Stimulated activated CD4-positive, alpha-beta T cell treated with anti-CD3 and anti-CD28 coated beads, Interleukin-2, amount 100 ng/mL, for 4 hours (primary cell): ENCODE measurements around the gene PRSS12.
"Not testable (repeated sequence)": the region's sequence is repeated elsewhere in the genome, so short reads cannot be mapped to it uniquely, and the experiment has no call there.

Experiments
- DNase-seq: peaks from one replicate; pipeline ENCODE4 v3.0.0-alpha.2; 2020; ENCODE audit warnings: low read depth

Gene PRSS12

GRCh38 chr4:118276580-118276979, 76.2 kb downstream of the PRSS12 start:
- no peak for DNase-seq

DNA sequence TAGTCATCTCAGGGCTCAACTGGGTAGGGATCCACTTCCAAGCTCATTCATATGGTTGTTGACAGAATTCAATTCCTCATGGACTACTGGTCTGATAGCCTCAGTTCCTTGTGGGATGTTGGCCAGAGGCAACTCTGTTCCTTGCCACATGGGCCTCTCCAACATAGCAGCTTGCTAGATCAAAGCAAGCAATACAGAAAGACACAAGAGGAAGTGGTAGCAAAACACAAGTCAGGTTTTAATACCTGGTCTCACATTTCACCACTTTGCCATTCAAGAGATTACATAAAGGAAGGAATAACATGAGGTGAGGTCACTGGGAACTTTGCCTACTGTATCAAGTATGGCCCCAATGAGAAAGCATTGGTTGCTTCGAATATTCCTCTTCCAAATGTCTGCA, 79.2 kb downstream of the PRSS12 start:
- DNase-seq, result no peak

DNA sequence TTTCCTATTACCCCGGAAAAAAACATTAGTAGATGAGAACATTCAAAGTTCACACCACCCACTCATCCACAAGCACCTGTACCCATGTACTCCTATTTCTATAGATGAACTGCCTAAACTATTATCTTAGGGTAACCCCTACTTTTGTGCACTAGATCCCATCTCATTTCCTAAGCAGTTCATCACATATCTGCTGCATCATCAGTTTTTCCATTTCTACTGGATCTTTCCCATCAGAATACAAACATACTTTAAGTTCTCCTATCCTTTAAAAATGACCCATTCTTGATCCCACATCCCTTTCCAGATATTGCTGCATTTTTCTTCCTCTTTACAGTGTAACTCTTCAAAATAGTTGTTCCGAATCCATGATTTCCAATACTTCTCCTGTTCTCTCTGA, 81.0 kb downstream of the PRSS12 start:
- no peak for DNase-seq

DNA sequence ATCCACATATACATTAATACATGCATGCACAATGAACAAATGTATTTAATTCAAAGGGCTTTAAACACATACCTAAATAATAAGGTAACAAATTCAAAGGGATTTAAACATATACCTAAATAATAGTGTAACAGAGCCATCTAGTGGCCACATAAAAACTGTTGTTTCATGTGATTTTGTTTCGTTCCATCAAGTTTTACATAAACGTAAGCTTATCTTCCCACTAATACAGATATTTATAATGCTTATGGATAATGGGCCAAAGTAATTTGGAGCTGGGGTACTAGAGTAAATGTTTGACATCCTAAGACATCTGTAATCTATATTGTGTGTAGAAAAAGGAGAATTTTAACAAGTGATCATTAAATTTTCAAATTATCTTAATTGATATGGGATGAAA, 82.3 kb downstream of the PRSS12 start:
- DNase-seq, result no peak

- DNase-seq, result no peak
Measured at GRCh38 chr4:118268780-118269179, 84.0 kb downstream of the PRSS12 start.

- DNase-seq, result not testable (repeated sequence)
Measured at GRCh38 chr4:118266145-118266496, 86.7 kb downstream of the PRSS12 start.

GRCh38 chr4:118265312-118266144, 87.3 kb downstream of the PRSS12 start:
- DNase-seq, result no peak

DNA sequence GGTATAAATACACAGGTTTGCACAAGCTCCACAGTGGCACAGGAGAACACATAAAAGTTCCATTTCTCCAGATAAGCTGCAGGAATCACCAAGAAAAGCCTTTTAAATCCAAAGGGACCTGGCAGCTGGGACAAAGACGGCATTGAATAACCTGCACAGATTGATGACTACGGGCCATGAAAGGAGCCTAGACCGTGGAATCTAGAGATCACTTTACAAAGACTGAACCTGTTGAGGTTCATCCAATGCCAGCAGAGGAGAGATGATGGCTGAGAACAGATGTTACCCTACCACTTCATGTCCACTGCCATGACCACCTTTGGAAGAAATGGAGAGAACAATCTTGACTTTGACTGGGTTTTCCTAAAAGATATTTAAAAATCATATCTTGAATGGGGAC, 88.7 kb downstream of the PRSS12 start:
- DNase-seq, result no peak

GRCh38 chr4:118260309-118260708, 92.5 kb downstream of the PRSS12 start:
- no peak for DNase-seq

DNA sequence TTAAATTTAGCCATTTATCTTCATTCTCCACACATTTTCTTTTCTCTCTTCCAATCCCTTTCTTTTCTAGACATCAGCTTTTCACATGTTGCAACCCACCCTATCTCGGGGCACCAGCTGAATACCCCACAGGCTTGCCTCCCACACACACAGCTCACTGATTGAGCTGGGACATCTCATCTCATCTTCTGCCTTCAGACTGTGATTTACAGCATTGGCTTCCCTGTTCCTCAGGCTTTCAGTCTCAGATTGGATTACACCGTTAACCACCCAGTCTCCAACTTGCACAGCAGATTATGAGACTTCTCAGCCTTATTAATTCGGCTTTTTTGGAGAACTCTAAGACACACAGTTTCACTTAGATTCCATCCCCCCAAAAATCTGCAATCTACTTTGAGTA, 93.7 kb downstream of the PRSS12 start:
- DNase-seq, result no peak

DNA sequence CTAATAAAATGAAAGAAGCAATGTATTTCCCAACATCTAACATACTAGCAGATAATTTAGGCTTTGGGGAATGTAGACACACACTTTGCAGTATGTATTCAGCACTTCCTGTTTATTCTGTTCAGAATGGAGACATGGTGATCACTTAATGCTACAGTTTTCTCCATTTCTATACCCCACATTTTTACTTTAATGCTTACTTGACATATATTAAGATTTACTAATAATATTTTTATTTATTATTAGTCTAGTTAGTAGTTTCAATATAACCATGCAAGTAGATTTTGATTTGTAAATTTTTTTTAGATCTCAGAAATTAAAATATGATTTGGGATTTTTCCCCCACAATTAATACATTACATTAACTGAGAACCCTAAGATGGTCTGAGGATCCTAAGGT, 98.4 kb downstream of the PRSS12 start:
- DNase-seq, result no peak

DNA sequence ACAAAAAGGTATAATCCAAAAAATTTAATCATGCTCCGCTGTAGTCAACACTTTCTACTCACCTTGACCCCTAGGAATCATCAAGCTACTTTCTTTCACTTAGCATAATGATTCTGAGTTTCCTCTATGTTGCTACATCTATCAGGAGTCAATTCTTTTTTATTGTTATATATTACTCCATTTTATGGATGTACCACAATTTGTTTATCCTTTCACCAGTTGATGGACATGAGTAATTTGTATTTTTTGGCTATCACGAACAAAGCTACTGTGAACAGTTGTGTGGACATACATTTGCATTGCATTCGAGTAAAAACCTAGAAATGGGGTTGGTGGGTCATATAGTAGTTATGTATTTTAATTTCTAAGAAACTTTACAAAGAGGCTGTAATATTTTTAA, 102.9 kb downstream of the PRSS12 start:
- DNase-seq, result no peak

DNA sequence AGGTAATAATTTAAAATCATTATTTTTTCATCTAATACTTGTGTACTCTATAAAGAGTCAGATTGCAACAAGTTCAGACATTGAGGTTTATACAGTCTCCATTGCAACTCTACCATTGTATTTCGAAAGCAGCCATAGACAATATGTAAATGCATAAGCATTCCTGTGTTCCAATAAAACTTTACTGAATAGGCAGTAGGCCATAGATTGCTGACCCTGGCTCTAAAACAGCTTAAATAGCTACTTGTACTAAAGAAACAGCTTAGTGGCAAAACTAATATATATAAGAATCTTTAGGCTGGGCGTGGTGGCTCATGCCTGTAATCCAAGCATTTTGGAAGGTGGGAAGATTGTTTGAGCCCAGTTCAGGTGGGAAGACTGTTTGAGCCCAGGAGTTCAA, 115.3 kb downstream of the PRSS12 start:
- no peak for DNase-seq

DNA sequence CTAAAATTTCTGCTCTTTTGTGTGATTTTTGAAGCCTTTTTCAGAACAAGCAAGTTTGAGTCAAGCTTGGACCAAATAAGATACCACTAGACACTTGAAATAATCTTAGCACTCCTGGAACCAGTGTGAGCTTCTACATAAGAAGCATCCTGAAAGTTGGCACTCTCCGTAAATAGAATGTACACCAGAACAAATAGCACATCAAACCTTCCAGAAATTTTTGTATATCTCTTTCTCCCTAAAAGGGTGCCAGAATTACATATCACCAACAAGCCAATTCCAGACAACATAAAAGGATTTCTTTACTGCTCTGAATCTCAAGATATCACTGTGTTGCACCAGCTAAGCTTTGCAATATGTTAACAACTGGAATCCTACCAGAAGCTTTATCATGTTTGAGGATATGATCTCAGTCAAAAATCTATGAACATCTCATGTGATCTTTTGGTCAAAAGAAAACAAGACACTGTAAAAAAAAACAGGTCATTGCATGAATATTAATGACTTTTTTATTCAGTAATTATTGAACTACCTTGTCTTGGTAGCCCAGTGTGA, 117.2 kb downstream of the PRSS12 start:
- no peak for DNase-seq
